Ishikawa (cell line): ENCODE data around the gene EYA2.

Experiments
- CEBPB ChIP-seq: IDR thresholded peaks from 2 replicates; pipeline ENCODE4 v1.6.1; 2012
- CREB1 ChIP-seq: IDR thresholded peaks from 2 replicates; pipeline ENCODE4 v1.6.1; 2012; ENCODE audit warnings: low read depth
- NFIC ChIP-seq: IDR thresholded peaks from 2 replicates; pipeline ENCODE4 v1.6.1; 2012
- RAD21 ChIP-seq: IDR thresholded peaks from 2 replicates; pipeline ENCODE4 v1.6.1; 2012; ENCODE audit warnings: low read depth
- TAF1 ChIP-seq: IDR thresholded peaks from 2 replicates; pipeline ENCODE4 v1.6.1; 2012; ENCODE audit warnings: low read depth, mild to moderate bottlenecking
- YY1 ChIP-seq: IDR thresholded peaks from 2 replicates; pipeline ENCODE4 v1.6.1; 2012; ENCODE audit warnings: low read depth
- TF ChIP-seq, protein P1 (sequence below): IDR thresholded peaks from 2 replicates; pipeline ENCODE4 v1.6.1; 2012

DNA sequence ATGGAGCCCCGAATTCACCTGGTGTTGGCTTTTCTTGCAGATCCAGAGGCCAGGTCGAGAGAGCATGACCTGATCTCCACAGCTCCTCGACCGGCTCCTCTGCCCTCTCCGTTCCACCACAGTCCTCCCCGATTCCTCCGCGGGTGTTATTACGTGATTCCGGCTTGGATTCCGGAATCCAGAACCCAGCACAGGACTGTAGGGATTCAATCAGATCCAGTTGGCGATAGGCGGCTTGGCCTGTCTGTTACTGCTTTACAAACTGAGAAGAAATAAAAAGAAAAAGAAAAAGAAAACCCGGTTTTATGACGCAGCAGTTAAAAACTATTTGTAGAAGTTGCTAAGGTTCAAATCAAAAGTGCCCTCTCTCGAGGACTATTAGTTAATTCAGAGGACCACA is 222.7 kb downstream of the EYA2 start:
- TF ChIP-seq CREB1 (no peak), TAF1 (no peak), YY1 (no peak), RAD21 (no peak), NFIC (no peak), CEBPB (no peak)
- TF ChIP-seq, protein P1, sequence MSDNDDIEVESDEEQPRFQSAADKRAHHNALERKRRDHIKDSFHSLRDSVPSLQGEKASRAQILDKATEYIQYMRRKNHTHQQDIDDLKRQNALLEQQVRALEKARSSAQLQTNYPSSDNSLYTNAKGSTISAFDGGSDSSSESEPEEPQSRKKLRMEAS = no peak
